ENCODE measurements around the gene UBE2Q2.

DNA sequence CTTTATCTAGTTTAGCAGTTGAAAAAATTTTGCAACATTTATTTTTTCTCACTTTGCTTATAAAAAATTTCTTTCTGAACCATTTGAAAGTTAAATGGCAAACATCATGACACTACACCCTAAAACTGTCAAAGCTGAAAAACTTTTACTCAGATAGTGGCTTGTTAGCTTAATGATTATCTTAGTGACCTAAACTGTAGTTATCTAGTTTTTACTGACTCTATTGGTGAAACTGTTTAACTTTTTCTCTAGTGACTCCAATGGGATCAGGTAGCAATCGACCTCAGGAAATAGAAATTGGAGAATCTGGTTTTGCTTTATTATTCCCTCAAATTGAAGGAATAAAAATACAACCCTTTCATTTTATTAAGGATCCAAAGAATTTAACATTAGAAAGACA is 73.7 kb downstream of the UBE2Q2 start:
- TF ChIP-seq SMC3 (IDR thresholded peaks at IDR 0.05) (no peak), MAFK (IDR thresholded peaks at IDR 0.05; ENCODE audit: partially characterized antibody) (no peak)
- TF ChIP-seq, protein P1, sequence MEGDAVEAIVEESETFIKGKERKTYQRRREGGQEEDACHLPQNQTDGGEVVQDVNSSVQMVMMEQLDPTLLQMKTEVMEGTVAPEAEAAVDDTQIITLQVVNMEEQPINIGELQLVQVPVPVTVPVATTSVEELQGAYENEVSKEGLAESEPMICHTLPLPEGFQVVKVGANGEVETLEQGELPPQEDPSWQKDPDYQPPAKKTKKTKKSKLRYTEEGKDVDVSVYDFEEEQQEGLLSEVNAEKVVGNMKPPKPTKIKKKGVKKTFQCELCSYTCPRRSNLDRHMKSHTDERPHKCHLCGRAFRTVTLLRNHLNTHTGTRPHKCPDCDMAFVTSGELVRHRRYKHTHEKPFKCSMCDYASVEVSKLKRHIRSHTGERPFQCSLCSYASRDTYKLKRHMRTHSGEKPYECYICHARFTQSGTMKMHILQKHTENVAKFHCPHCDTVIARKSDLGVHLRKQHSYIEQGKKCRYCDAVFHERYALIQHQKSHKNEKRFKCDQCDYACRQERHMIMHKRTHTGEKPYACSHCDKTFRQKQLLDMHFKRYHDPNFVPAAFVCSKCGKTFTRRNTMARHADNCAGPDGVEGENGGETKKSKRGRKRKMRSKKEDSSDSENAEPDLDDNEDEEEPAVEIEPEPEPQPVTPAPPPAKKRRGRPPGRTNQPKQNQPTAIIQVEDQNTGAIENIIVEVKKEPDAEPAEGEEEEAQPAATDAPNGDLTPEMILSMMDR (IDR thresholded peaks at IDR 0.05), result no peak

Data from A549 (cell line).